CD4-positive, alpha-beta T cell treated with Interleukin-4 for 4 hours (primary cell): ENCODE measurements around the gene RBMX.

Experiments used
- DNase-seq: peaks from one replicate; pipeline ENCODE4 v3.0.0-alpha.2; 2020

The RBMX gene

GRCh38 chrX:136828830-136829229, 51.7 kb downstream of the RBMX start:
- no peak for DNase-seq

- DNase-seq: no peak
Observed at GRCh38 chrX:136827026-136827425, 53.5 kb downstream of the RBMX start.

GRCh38 chrX:136825771-136826170, 54.8 kb downstream of the RBMX start:
- no peak for DNase-seq
